AG04449 (cell line): ENCODE measurements around the gene ZNF407.

ENCODE experiments used
- CTCF ChIA-PET: fragments of 350-600 bp; formaldehyde crosslinking; extraction: SDS; loops from one replicate; lab custom pipeline; 2021; ENCODE audit warnings: antibody characterized with exemption; lab: Yijun Ruan, JAX
- POLR2A ChIA-PET: fragments of 400-600, 350-600 bp; formaldehyde crosslinking; extraction: SDS; loops from one replicate; lab custom pipeline; 2020; ENCODE audit warnings: antibody characterized with exemption, inconsistent platforms; lab: Yijun Ruan, JAX
- DNase-seq: peaks from one replicate; pipeline ENCODE4 v3.0.0-alpha.2; 2010; ENCODE audit warnings: low read depth, low spot score
- H3K4me3 ChIP-seq: 2 replicates; pipeline ENCODE4 v1.5.1; 2011; ENCODE audit warnings: low read depth, mild to moderate bottlenecking, control low read depth, low read length
- CTCF ChIP-seq: IDR thresholded peaks from one replicate; pipeline ENCODE4 v1.5.1; 2011; ENCODE audit warnings: mild to moderate bottlenecking, moderate library complexity, low read length, control low read depth, inconsistent platforms; ENCODE audit not compliant: insufficient read depth; ENCODE audit errors: missing control alignments

Gene ZNF407

DNA sequence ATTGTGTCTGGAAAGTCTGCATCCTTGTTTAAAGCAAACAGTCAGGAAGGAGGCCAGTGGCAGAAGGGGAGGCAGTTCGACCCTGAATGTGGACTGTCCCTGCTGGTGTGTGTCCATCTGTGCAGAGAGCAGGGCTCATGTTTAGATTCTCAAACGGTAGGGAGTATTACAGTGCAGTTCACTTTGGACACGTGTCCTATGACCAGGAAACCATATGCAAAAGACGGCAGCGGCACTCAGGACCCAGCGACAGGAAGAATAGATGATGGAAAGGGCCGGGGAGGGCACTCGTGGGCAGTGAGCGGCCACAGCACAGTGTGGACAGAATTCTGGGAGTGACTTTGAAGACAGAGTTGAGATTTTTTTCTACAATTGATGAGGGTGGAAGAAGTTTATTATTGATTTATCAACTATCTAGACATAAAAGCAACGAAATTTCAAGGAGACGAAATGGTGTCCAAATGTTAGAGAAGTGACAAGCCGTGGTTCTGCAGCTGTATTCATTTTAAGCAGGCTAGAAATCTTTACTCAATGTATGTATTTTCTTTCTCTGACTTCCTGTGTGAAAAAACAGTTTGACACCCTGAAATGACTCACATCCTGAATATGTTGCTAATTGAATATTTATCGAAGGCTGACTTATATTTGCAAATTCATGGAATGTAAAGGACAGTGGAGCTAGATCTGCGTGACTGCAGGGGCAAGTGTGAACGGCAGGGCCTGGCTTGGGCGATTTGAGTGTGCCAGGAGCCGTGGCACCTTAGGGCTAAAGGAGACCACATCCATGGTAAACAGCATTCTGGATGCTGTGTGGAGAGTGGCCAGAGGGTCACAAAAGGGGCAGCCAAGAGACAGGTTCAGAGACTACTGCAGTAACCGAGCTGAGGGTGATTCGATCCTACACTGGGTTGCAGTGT, 397.1 kb downstream of the ZNF407 start:
- ChIA-PET CTCF (no interaction called here), POLR2A (no interaction called here)
- no peak for DNase-seq
- no peak for TF ChIP-seq CTCF
- H3K4me3 ChIP-seq, result no peak overlapping the region

DNA sequence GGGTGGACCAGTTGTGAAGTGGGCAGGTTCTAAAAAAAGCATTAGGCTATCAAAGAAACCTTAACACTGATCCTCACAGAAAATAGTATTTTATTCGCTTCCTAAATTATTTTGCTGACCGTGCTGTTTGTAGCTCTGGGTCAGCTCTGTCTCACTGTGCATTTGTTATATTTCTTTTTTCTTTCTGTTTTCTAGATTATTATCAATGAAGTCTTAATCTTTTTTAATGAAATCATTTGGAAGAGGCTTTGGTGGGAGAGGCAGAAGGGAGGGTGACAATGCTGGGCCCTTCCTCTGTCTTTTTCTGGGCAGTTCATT, 397.7 kb downstream of the ZNF407 start:
- H3K4me3 ChIP-seq, result no peak overlapping the region
- TF ChIP-seq CTCF, result no peak
- no peak for DNase-seq
- ChIA-PET POLR2A (no interaction called here), CTCF (no interaction called here)

GRCh38 chr18:74996055-74996454, 398.4 kb downstream of the ZNF407 start:
- H3K4me3 ChIP-seq, result no peak overlapping the region
- CTCF ChIA-PET, result no interaction called here
- POLR2A ChIA-PET, result no interaction called here
- TF ChIP-seq CTCF, result no peak
- no peak for DNase-seq

- POLR2A ChIA-PET, result no interaction called here
- TF ChIP-seq CTCF, result no peak
- CTCF ChIA-PET, result no interaction called here
- DNase-seq, result no peak
- no peak overlapping the region for H3K4me3 ChIP-seq
Measured at GRCh38 chr18:74996996-74997395, 399.3 kb downstream of the ZNF407 start.

- ChIA-PET POLR2A (no interaction called here), CTCF (no interaction called here)
- TF ChIP-seq CTCF, result no peak
- H3K4me3 ChIP-seq, result no peak overlapping the region
- no peak for DNase-seq
Measured at GRCh38 chr18:75000920-75001319, 403.2 kb downstream of the ZNF407 start.

DNA sequence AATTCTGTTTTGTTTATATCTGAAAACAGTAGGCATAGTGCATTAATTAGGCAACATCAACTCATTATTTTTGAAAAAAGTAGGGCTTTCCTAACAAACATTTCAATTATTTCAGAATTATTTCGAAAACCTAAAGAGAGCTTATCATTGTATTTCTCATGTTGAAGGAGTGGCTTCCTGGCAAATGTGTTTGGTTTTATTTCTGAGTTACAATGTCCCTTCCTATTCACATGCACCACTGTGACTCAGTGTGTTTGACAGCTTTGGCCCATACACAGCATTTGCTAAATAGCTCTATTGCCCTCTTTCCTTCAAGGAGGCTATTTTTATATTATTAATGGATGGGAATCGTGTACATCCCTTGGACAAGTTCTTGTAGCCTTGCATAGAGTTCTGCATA, 405.4 kb downstream of the ZNF407 start:
- POLR2A ChIA-PET, result no interaction called here
- no peak overlapping the region for H3K4me3 ChIP-seq
- DNase-seq, result no peak
- TF ChIP-seq CTCF, result no peak
- CTCF ChIA-PET, result no interaction called here
